ENCODE measurements around the gene HMCN2.

The HMCN2 gene

DNA sequence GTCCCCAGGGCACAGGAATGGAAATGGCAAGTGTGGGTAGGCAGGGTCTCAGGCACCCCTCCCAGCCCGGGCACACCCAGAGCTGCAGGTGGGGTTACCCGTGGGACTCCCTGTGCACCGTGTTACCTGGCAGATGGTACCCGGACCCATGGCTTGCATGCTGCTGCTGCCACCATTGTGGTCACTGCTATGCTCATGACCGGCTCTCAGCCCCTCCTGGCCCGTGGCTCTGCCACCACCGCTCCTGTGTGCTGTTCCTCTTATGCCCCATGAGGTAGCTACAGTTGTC lies 21.7 kb upstream of the HMCN2 start:
- TF ChIP-seq, protein P1, sequence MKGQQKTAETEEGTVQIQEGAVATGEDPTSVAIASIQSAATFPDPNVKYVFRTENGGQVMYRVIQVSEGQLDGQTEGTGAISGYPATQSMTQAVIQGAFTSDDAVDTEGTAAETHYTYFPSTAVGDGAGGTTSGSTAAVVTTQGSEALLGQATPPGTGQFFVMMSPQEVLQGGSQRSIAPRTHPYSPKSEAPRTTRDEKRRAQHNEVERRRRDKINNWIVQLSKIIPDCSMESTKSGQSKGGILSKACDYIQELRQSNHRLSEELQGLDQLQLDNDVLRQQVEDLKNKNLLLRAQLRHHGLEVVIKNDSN (IDR thresholded peaks at IDR 0.05), result no peak
- TF ChIP-seq CEBPB (IDR thresholded peaks at IDR 0.05) (no peak), TEAD4 (IDR thresholded peaks at IDR 0.05) (no peak), ZBTB7A (IDR thresholded peaks at IDR 0.05; ENCODE audit: low read depth) (no peak), EP300 (IDR thresholded peaks at IDR 0.05; ENCODE audit: borderline replicate concordance) (no peak), RAD21 (IDR thresholded peaks at IDR 0.05; ENCODE audit: low read depth) (no peak), CREB1 (IDR thresholded peaks at IDR 0.05; ENCODE audit: low read depth) (no peak), EGR1 (IDR thresholded peaks at IDR 0.05) (no peak), TAF1 (IDR thresholded peaks at IDR 0.05; ENCODE audit: low read depth) (no peak), YY1 (IDR thresholded peaks at IDR 0.05; ENCODE audit: low read depth) (no peak)
- TF ChIP-seq, protein P2, sequence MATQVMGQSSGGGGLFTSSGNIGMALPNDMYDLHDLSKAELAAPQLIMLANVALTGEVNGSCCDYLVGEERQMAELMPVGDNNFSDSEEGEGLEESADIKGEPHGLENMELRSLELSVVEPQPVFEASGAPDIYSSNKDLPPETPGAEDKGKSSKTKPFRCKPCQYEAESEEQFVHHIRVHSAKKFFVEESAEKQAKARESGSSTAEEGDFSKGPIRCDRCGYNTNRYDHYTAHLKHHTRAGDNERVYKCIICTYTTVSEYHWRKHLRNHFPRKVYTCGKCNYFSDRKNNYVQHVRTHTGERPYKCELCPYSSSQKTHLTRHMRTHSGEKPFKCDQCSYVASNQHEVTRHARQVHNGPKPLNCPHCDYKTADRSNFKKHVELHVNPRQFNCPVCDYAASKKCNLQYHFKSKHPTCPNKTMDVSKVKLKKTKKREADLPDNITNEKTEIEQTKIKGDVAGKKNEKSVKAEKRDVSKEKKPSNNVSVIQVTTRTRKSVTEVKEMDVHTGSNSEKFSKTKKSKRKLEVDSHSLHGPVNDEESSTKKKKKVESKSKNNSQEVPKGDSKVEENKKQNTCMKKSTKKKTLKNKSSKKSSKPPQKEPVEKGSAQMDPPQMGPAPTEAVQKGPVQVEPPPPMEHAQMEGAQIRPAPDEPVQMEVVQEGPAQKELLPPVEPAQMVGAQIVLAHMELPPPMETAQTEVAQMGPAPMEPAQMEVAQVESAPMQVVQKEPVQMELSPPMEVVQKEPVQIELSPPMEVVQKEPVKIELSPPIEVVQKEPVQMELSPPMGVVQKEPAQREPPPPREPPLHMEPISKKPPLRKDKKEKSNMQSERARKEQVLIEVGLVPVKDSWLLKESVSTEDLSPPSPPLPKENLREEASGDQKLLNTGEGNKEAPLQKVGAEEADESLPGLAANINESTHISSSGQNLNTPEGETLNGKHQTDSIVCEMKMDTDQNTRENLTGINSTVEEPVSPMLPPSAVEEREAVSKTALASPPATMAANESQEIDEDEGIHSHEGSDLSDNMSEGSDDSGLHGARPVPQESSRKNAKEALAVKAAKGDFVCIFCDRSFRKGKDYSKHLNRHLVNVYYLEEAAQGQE (IDR thresholded peaks at IDR 0.05; ENCODE audit: low read depth), result no peak
- TF ChIP-seq, protein P3, sequence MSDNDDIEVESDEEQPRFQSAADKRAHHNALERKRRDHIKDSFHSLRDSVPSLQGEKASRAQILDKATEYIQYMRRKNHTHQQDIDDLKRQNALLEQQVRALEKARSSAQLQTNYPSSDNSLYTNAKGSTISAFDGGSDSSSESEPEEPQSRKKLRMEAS (IDR thresholded peaks at IDR 0.05), result no peak

DNA sequence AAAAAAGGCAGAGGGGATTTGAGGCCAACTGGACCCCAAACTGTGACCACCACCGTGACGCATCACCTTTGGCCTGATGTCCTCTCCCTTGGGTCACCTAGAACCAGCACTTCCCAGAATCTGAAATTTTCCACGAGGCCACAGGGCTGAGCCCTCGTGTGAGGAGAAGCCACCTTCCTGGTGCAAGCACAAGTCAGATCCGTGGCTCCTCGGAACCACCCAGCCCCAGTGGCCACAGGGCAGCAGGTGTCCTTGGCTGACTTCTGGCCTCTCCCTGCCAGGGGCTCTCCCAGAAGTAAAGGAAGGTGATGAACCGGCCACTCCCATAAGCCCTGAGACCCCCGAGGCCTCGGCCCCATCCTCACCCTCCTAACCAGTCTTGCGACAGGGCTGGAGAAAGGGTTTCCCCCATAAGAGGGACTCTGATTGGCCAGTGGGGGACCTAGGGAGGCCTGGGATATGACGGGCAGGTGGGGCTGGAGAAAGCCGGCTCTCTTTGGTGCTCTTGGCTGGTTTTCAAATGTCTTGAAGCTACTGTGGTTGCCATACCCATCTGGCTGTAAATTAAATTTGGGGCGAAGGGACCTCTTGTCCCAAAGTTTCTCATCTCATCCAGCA lies 20.9 kb upstream of the HMCN2 start:
- no peak for TF ChIP-seq TAF1 (IDR thresholded peaks at IDR 0.05; ENCODE audit: low read depth)
- TF ChIP-seq FOXM1 (IDR thresholded peaks at IDR 0.05; ENCODE audit: borderline replicate concordance, low read depth), result no peak
- TF ChIP-seq, protein P3 (IDR thresholded peaks at IDR 0.05), result no peak
- TF ChIP-seq CEBPB (IDR thresholded peaks at IDR 0.05), result no peak
- no peak for TF ChIP-seq TEAD4 (IDR thresholded peaks at IDR 0.05)
- no peak for TF ChIP-seq ZBTB7A (IDR thresholded peaks at IDR 0.05; ENCODE audit: low read depth)
- TF ChIP-seq EP300 (IDR thresholded peaks at IDR 0.05; ENCODE audit: borderline replicate concordance), result no peak
- TF ChIP-seq, protein P2 (IDR thresholded peaks at IDR 0.05; ENCODE audit: low read depth), result no peak

DNA sequence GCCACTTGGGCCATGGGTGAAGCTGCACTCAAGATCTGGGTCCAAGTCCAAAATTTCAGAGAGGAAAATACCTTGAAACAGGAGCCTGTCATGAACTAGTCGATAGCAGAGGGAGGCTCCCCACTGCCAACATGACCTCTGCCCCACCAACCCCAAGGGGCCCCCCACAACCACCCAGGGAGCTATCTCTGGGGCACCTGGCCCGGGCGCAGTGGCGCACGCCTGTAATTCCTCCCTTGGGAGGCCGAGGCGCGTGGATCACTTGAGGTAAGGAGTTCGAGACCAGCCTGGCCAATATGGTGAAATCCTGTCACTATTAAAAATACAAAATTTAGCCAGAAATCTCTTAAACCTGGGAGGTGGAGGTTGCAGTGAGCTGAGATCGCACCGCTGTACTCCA lies 20.1 kb upstream of the HMCN2 start:
- TF ChIP-seq YY1 (IDR thresholded peaks at IDR 0.05; ENCODE audit: low read depth) (no peak), ZBTB7A (IDR thresholded peaks at IDR 0.05; ENCODE audit: low read depth) (no peak), TAF1 (IDR thresholded peaks at IDR 0.05; ENCODE audit: low read depth) (no peak)
- TF ChIP-seq, protein P1 (IDR thresholded peaks at IDR 0.05), result no peak

DNA sequence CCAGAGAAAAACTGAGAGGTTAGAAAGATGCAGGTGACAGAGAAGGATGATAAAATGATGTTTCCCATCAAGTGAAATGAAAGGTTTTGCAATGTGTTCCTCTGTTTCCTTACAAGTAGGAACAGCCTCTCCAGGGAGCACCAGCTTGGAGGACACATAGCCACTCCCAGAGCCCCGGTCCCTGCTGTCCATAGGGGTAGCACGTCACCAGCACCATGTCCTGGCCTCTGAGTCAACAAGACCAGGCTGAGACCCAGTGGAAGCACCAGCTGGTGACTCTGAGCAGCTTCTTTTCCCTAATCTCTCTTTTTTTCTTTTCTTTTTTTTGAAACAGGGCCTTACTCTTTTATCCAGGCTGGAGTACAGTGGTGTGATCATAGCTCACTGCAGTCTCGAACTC lies 19.4 kb upstream of the HMCN2 start:
- TF ChIP-seq NFIC (IDR thresholded peaks at IDR 0.05) (no peak), TEAD4 (IDR thresholded peaks at IDR 0.05) (no peak), FOXM1 (IDR thresholded peaks at IDR 0.05; ENCODE audit: borderline replicate concordance, low read depth) (no peak), TCF12 (IDR thresholded peaks at IDR 0.05; ENCODE audit: low read depth) (no peak), RAD21 (IDR thresholded peaks at IDR 0.05; ENCODE audit: low read depth) (no peak), TAF1 (IDR thresholded peaks at IDR 0.05; ENCODE audit: low read depth) (no peak), CREB1 (IDR thresholded peaks at IDR 0.05; ENCODE audit: low read depth) (no peak), EP300 (IDR thresholded peaks at IDR 0.05; ENCODE audit: borderline replicate concordance) (no peak), CEBPB (IDR thresholded peaks at IDR 0.05) (no peak), ZBTB7A (IDR thresholded peaks at IDR 0.05; ENCODE audit: low read depth) (no peak), YY1 (IDR thresholded peaks at IDR 0.05; ENCODE audit: low read depth) (no peak), EGR1 (IDR thresholded peaks at IDR 0.05) (no peak)
- TF ChIP-seq, protein P3 (IDR thresholded peaks at IDR 0.05), result no peak
- TF ChIP-seq, protein P1 (IDR thresholded peaks at IDR 0.05), result no peak
- TF ChIP-seq, protein P2 (IDR thresholded peaks at IDR 0.05; ENCODE audit: low read depth), result no peak
